Uterine smooth muscle cell (primary cell): ENCODE results near the gene ZNF205. TPM values are rescaled to one million over a fixed set of nuclear protein-coding genes. Genes with fewer than 3 reads are reported as not detected.

Experiments used
- total RNA-seq: library from RNA; depleted of rRNA; stranded (reverse); fragments of >200 nt; gene quantifications from 2 replicates; pipeline ENCODE4 v1.2.3, GENCODE V29; 2014

The ZNF205 gene
- 20.5 and 24.1 TPM in 2 replicates for total RNA-seq

DNA sequence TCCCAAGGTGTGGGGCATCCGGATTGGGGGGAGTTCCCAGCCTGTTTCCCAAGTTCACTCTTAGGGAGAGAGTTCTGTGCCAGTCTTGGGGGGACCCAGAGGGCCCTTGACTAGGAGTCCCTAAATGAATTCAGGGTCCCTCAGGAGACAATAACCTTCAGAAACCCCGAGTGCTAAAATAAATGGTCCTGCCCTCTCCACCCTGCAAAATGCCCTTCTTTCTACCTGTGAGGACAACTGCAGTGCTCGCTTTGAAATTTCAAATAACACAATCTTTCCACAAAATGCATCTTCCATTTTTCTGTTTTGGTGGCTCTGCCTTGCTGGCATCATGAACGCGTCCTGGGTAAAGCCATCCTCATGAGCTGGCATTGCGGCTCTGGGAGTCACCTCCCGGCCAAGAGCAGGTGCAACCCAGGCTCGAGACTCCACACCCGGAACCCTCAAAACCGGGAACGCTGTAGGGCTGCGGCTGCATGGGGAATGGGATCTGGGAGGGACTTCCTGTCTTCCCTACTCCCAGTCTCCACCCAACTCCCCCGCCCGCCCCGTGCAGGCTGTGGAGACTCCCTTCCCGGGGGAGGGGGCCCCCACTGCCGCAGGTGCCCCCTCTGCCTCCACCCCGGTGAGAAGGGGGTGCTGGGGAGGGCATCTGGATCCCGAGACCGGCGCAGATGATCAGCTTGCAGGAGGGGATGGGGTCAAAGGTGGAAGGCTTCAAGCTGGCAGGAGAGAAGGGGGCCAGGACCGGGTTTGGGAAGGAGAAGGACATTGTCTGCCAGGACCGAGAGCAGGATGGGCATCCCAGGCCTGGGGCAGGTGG lies at the start of gene ZNF205:
TSS of gene ZNF205 (plus strand) at position 529 of the 823 bp plus-strand sequence. CDS start 845 bp downstream, outside the sequence.

GRCh38 chr16:3065069-3065741 lies 47.2 kb upstream of the ZNF205 start, which contains the start of gene IL32:
Gene IL32 (plus strand): TSS chr16:3065640. CDS start chr16:3065812, 172 bp downstream.

GRCh38 chr16:3098459-3099394 lies 13.7 kb upstream of the ZNF205 start, which contains the start of gene ZSCAN10:
Gene ZSCAN10 (minus strand): TSS chr16:3099294. CDS start chr16:3092937, 6,357 bp downstream.

GRCh38 chr16:3134338-3135125 lies 22.1 kb downstream of the ZNF205 start, which contains the start of gene ZNF213:
Gene ZNF213 (plus strand): TSS chr16:3135029. CDS start chr16:3137281, 2,252 bp downstream.

Other genes with a start within 250 kb of the ZNF205 start
- gene FLYWCH2, start 229.4 kb upstream of the ZNF205 start, total RNA-seq: 65.2 and 78.6 TPM in 2 replicates
- 50.8 and 70.2 TPM in 2 replicates for gene FLYWCH1, start 200.7 kb upstream of the ZNF205 start, total RNA-seq
- 0.11 TPM in 1 of 2 replicates, not detected in the other for gene KREMEN2, start 148.3 kb upstream of the ZNF205 start, total RNA-seq
- gene PAQR4, start 143.2 kb upstream of the ZNF205 start, total RNA-seq: 3.6 and 11.2 TPM in 2 replicates
- 3.5 and 16.8 TPM in 2 replicates for gene PKMYT1, start 132.1 kb upstream of the ZNF205 start, total RNA-seq
- not detected in 2 replicates for gene CLDN9, start 99.7 kb upstream of the ZNF205 start, total RNA-seq
- not detected in 2 replicates for gene CLDN6, start 94.4 kb upstream of the ZNF205 start, total RNA-seq
- gene TNFRSF12A, start 92.2 kb upstream of the ZNF205 start, total RNA-seq: 269 and 359 TPM in 2 replicates
- gene HCFC1R1, start 88.6 kb upstream of the ZNF205 start, total RNA-seq: 4.6 and 17.7 TPM in 2 replicates
- 31.4 and 32.7 TPM in 2 replicates for gene THOC6, start 88.6 kb upstream of the ZNF205 start, total RNA-seq
- under 0.01 and 0.25 TPM in 2 replicates for gene BICDL2, start 75.6 kb upstream of the ZNF205 start, total RNA-seq
- gene MMP25, start 66.0 kb upstream of the ZNF205 start, total RNA-seq: under 0.01 and 0.11 TPM in 2 replicates
- gene IL32, start 46.9 kb upstream of the ZNF205 start, total RNA-seq: 1.9 and 8.6 TPM in 2 replicates
- gene ZSCAN10, start 13.3 kb upstream of the ZNF205 start, total RNA-seq: not detected in 2 replicates
- 7.4 and 9.5 TPM in 2 replicates for gene ZNF213, start 22.4 kb downstream of the ZNF205 start, total RNA-seq
- gene OR1F1, start 75.6 kb downstream of the ZNF205 start, total RNA-seq: not detected in 2 replicates
- 8.1 and 9.2 TPM in 2 replicates for gene ZNF200, start 122.6 kb downstream of the ZNF205 start, total RNA-seq
- 0.12 TPM in 1 of 2 replicates, not detected in the other for gene MEFV, start 144.0 kb downstream of the ZNF205 start, total RNA-seq
- 43.3 and 47.5 TPM in 2 replicates for gene ZNF263, start 170.9 kb downstream of the ZNF205 start, total RNA-seq
- 6.3 and 6.4 TPM in 2 replicates for gene TIGD7, start 192.8 kb downstream of the ZNF205 start, total RNA-seq
- 20.8 and 21.1 TPM in 2 replicates for gene ZNF75A, start 192.9 kb downstream of the ZNF205 start, total RNA-seq
- gene OR2C1, start 243.3 kb downstream of the ZNF205 start, total RNA-seq: 0.25 TPM in 1 of 2 replicates, not detected in the other